Coronary artery (tissue), 2 donors: ENCODE data around the gene WDR11.

Experiments used
- DNase-seq: peaks from one replicate; pipeline ENCODE4 v3.0.0-alpha.2; 2017; ENCODE audit warnings: low spot score
- H3K27ac ChIP-seq, 2 donors: fragments of 200-600 bp; sonication (generic); one replicate each; pipeline ENCODE4 v1.5.1; 2016 to 2019
- H3K4me3 ChIP-seq: fragments of 200-600 bp; sonication (generic); 2 replicates; pipeline ENCODE4 v1.5.1; 2016; ENCODE audit warnings: mild to moderate bottlenecking, moderate library complexity
- CTCF ChIP-seq: fragments of 200-600 bp; sonication (generic); IDR thresholded peaks from one replicate; pipeline ENCODE4 v1.5.1; 2019; ENCODE audit warnings: antibody characterized with exemption

The WDR11 gene

GRCh38 chr10:120943542-120943941 is 92.4 kb downstream of the WDR11 start:
- H3K27ac ChIP-seq = no peak overlapping the region
- no peak for TF ChIP-seq CTCF
- no peak overlapping the region for H3K4me3 ChIP-seq
- no peak for DNase-seq

GRCh38 chr10:120944586-120945125 is 93.5 kb downstream of the WDR11 start:
- DNase-seq = no peak
- Histone ChIP-seq H3K4me3 (no peak overlapping the region), H3K27ac (no peak overlapping the region)
- no peak for TF ChIP-seq CTCF

GRCh38 chr10:120945182-120945581 is 94.0 kb downstream of the WDR11 start:
- no peak overlapping the region for H3K4me3 ChIP-seq
- no peak for TF ChIP-seq CTCF

GRCh38 chr10:120945801-120946302 is 94.7 kb downstream of the WDR11 start:
- TF ChIP-seq CTCF = no peak
- Histone ChIP-seq H3K4me3 (no peak overlapping the region), H3K27ac (no peak overlapping the region)
- DNase-seq = no peak

More at GRCh38 chr10:120945182-120945581, 94.0 kb downstream of the WDR11 start:
- H3K27ac ChIP-seq = no peak overlapping the region
- no peak for DNase-seq

GRCh38 chr10:120946497-120946896 is 95.3 kb downstream of the WDR11 start:
- TF ChIP-seq CTCF = no peak
- Histone ChIP-seq H3K27ac (no peak overlapping the region), H3K4me3 (no peak overlapping the region)
- DNase-seq = no peak

- TF ChIP-seq CTCF = peak; percentile 70
- Histone ChIP-seq H3K27ac (no peak overlapping the region), H3K4me3 (peak overlapping the region; percentile 68)
- DNase-seq = no peak
Observed at GRCh38 chr10:120948889-120949608, 97.9 kb downstream of the WDR11 start.

- Histone ChIP-seq H3K27ac (no peak overlapping the region), H3K4me3 (peak overlapping the region; percentile 68)
Observed at GRCh38 chr10:120949609-120950031, 98.5 kb downstream of the WDR11 start.

More at GRCh38 chr10:120949609-120950031, 98.5 kb downstream of the WDR11 start:
- TF ChIP-seq CTCF = no peak
- no peak for DNase-seq
